ENCODE measurements around the gene TMEM38A. TPM values are rescaled to one million over a fixed set of nuclear protein-coding genes. Genes with fewer than 3 reads are reported as not detected.
"Not testable (repeated sequence)": the region's sequence is repeated elsewhere in the genome, so short reads cannot be mapped to it uniquely, and the experiment has no call there.

Gene TMEM38A
- total RNA-seq, 1 donor from 2014 or later, result 7.1 TPM

DNA sequence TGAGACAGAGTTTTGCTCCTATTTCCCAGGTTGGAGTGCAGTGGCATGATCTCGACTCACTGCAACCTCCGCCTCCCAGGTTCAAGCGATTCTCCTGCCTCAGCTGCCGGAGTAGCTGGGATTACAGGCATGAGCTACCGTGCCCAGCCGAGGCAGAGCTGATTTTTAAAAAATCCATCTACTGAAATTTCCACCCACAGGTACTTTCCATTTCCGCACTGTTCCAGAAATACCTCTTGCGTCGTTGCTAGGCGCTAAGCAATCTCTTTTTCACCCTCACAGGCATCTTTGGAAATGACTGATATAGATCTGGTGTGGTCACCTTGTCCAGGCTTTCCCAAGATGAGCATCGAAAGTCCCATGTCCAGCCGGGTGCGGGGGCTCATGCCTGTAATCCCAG lies 9.4 kb downstream of the TMEM38A start:
- Histone ChIP-seq H3K4me1 (no peaks in the 10 kb centered on the region), H3K4me3 (no peak overlapping the region), H3K27ac (no peak overlapping the region), H3K27me3 (ENCODE audit: low read depth) (no peaks in the 10 kb centered on the region), H3K36me3 (no peaks in the 10 kb centered on the region), H3K9me3 (no peaks in the 10 kb centered on the region)
- ATAC-seq (no peak), DNase-seq (no peak)
- intact Hi-C loops (cut with DNase I), result no loop called here
- TF ChIP-seq, protein P1, sequence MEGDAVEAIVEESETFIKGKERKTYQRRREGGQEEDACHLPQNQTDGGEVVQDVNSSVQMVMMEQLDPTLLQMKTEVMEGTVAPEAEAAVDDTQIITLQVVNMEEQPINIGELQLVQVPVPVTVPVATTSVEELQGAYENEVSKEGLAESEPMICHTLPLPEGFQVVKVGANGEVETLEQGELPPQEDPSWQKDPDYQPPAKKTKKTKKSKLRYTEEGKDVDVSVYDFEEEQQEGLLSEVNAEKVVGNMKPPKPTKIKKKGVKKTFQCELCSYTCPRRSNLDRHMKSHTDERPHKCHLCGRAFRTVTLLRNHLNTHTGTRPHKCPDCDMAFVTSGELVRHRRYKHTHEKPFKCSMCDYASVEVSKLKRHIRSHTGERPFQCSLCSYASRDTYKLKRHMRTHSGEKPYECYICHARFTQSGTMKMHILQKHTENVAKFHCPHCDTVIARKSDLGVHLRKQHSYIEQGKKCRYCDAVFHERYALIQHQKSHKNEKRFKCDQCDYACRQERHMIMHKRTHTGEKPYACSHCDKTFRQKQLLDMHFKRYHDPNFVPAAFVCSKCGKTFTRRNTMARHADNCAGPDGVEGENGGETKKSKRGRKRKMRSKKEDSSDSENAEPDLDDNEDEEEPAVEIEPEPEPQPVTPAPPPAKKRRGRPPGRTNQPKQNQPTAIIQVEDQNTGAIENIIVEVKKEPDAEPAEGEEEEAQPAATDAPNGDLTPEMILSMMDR (IDR thresholded peaks at IDR 0.05), result no peak

DNA sequence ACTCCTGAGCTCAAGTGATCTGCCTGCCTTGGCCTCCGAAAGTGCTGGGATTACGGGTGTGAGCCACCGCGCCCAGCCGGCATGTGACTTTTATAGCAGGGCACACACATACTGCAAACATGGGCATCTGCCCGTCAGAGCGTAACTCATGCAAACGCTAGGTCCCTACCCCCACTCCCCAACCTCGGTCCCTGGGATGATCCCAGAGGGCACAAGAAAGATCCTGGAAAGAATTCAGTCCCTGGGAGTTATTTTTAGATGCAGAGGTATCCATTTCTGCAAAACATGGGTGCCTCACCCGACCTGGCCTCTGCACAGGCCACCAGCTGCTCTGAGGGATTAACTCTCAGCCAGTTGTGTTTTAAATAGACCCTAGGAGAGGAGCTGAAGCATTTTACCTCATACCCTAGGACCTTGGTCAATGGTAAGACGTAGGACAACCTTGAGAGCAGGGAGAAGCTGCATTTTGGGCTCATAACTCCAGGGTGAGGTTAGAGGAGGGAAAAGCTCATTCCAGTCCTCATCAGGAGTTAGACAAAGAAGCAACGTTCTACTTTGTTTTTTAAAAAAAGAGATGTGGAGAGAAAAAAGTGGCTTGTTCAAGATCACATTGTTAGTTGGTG lies 10.8 kb downstream of the TMEM38A start:
- Histone ChIP-seq H3K27ac (no peak overlapping the region), H3K4me3 (no peak overlapping the region), H3K27me3 (ENCODE audit: low read depth) (no peaks in the 10 kb centered on the region), H3K9me3 (no peaks in the 10 kb centered on the region), H3K36me3 (no peaks in the 10 kb centered on the region), H3K4me1 (no peaks in the 10 kb centered on the region)
- intact Hi-C loops (cut with DNase I), result no loop called here
- TF ChIP-seq, protein P1 (IDR thresholded peaks at IDR 0.05), result no peak
- ATAC-seq (no peak), DNase-seq (no peak)

DNA sequence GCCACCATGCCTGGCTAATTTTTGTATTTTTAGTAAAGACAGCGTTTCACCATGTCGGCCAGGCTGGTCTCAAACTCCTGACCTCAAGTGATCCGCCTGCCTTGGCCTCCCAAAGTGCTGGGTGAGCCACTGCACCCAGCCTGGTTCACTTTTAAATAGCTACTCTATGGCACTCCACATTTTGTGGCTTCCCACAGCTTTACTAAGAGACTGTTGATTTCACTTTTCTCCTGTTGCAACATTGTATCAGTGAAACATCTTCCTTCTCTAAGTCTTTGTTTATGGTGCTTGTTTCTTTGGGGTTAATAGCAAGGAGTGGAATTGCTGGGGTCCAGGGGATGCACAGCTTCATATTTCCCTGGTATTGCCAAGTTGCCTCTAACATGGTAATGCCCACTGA lies 12.3 kb downstream of the TMEM38A start:
- ATAC-seq, result no peak
- TF ChIP-seq, protein P1 (IDR thresholded peaks at IDR 0.05), result no peak
- intact Hi-C loops (cut with DNase I), result no loop called here
- no peak overlapping the region for H3K4me3 ChIP-seq
- H3K36me3 ChIP-seq, result no peaks in the 10 kb centered on the region
- H3K27ac ChIP-seq, result no peak overlapping the region
- H3K27me3 ChIP-seq (ENCODE audit: low read depth), result no peaks in the 10 kb centered on the region
- no peaks in the 10 kb centered on the region for H3K9me3 ChIP-seq
- no peak for DNase-seq
- no peaks in the 10 kb centered on the region for H3K4me1 ChIP-seq

DNA sequence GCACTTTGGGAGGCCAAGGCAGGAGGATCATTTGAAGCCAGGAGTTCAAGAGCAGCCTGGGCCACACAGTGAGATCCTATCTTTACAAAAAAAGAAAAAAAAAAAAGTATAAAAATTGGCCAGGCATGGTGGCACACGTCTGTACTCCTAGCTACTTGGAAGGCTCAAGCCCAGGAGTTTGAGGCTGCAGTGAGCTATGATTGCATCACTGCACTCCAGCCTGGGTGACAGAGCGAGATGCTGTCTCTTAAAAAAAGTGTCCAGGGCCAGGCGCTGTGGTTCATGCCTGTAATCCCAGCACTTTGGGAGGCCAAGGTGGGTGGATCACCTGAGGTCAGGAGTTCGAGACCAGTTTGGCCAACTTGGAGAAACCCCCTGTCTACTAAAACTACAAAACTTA lies 12.9 kb downstream of the TMEM38A start:
- H3K27ac ChIP-seq; DNase-seq; intact Hi-C loops (cut with DNase I); H3K4me1 ChIP-seq; H3K4me3 ChIP-seq; ATAC-seq; H3K9me3 ChIP-seq; H3K36me3 ChIP-seq; H3K27me3 ChIP-seq (ENCODE audit: low read depth): not testable (repeated sequence)

DNA sequence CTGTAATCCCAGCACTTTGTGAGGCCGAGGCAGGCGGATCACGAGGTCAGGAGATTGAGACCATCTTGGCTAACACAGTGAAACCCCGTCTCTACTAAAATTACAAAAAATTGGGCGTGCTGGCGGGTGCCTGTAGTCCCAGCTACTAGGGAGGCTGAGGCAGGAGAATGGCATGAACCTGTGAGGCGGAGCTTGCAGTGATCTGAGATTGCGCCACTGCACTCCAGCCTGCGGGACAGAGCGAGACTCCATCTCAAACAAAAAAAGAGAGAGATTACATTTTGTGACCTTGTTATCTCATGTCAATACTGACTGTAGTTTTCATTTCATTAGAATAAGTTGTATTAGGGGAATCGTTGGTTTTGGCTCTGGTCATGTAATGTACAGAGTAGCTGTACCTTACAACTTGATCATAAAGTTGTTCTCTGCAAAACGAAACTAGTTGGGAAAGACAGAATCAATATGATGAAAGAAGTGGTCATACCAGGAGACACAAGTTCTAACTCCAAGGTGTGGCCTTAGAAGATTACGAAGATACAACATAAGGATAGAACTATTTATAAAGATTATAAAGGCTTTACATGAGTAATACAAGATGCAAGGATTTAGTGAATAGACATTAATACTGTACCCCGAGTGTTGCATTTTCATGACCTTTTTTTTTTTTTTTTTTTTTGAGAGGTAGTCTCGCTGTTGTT lies 15.3 kb downstream of the TMEM38A start:
- TF ChIP-seq, protein P1 (IDR thresholded peaks at IDR 0.05), result no peak
- intact Hi-C loops (cut with DNase I), result no loop called here
- ATAC-seq (no peak), DNase-seq (no peak)
- Histone ChIP-seq H3K9me3 (peaks cover 5% of the 10 kb centered on the region), H3K4me1 (no peaks in the 10 kb centered on the region), H3K27me3 (ENCODE audit: low read depth) (no peaks in the 10 kb centered on the region), H3K4me3 (no peak overlapping the region), H3K27ac (no peak overlapping the region), H3K36me3 (peaks cover 9% of the 10 kb centered on the region)

DNA sequence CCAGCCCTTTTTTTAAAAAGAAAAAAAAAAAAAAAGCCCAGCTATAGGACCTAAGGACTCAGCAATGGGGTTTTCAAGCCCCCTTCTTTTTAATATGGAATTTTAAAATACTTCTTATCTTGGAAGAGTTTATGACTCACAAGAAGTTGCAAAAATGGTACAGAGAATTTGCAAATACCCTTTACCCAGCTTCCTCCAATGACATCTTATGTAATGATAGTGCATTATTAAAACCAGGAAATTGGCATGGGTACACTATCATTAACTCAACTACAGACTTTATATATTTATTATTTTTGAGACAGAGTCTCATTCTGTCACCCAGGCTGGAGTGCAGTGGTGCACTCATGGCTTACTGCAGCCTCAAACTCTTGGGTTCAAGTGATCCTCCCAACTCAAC lies 16.1 kb downstream of the TMEM38A start:
- H3K27ac ChIP-seq, result no peak overlapping the region
- no peak for ATAC-seq
- DNase-seq, result no peak
- no peaks in the 10 kb centered on the region for H3K4me1 ChIP-seq
- no peak overlapping the region for H3K4me3 ChIP-seq
- intact Hi-C loops (cut with DNase I), result no loop called here
- TF ChIP-seq, protein P1 (IDR thresholded peaks at IDR 0.05), result no peak
- H3K36me3 ChIP-seq, result peaks cover 16% of the 10 kb centered on the region
- H3K9me3 ChIP-seq, result peaks cover 9% of the 10 kb centered on the region
- H3K27me3 ChIP-seq (ENCODE audit: low read depth), result no peaks in the 10 kb centered on the region
